Stimulated activated CD4-positive, alpha-beta T cell treated with anti-CD3 and anti-CD28 coated beads, Interleukin-15, amount 100 ng/mL, for 1 hour (primary cell): ENCODE data around the gene FLNB.

Source experiments
- DNase-seq, 2 donors: peaks; one replicate each; pipeline ENCODE4 v3.0.0-alpha.2; 2020; ENCODE audit warnings: low read depth in 1 of 2, low spot score in 1 of 2

The FLNB gene

GRCh38 chr3:58130591-58130990 lies 122.4 kb downstream of the FLNB start:
- no peak for DNase-seq

- no peak for DNase-seq
Observed at GRCh38 chr3:58131101-58131825, 123.0 kb downstream of the FLNB start.

- no peak for DNase-seq
Observed at GRCh38 chr3:58132850-58133249, 124.6 kb downstream of the FLNB start.

DNA sequence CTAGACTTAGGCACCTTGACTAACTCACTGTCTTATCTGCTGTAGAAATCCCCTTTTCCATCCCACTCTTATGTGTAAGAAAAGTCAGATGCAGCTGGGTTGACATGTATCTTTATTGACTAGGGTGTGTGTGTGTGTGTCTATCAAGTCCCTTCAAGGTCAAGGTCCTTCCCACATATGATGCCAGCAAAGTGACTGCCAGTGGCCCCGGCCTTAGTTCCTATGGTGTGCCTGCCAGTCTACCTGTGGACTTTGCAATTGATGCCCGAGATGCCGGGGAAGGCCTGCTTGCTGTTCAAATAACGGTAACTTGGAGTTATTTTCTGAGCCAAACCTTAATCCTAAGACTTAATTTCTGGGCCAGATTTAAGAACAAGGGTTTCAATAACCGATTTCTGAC lies 126.2 kb downstream of the FLNB start:
- no peak for DNase-seq

DNA sequence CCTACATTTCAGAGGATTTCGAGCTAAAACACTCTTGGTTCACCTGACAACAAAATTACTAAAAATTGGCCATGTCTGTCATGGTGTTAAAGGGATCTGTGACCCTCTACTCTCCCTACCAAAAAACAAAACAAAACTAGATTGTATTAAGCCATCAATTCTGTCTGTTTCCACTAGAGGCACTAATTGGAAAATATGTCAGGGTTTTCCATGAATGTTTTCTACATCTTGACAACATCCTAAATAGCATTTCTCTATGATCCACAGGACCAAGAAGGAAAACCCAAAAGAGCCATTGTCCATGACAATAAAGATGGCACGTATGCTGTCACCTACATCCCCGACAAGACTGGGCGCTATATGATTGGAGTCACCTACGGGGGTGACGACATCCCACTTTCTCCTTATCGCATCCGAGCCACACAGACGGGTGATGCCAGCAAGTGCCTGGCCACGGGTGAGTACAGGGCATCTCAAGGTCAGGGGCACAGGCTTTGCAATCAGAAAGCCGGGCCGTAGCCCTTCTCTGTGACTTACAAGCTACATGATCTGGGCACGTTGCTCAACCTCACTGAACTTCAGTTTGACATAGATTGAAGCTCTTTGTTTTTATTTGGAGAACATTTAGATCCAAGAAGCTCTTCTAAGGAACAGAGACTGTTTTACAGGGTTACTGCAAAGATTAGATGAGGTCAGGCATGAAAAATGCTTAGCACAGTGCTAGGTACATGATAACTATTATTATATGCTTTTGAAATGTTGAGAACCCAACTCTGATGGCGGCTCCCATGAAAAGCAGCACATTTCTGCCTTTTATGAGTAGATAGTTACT lies 127.7 kb downstream of the FLNB start:
- DNase-seq = no peak

DNA sequence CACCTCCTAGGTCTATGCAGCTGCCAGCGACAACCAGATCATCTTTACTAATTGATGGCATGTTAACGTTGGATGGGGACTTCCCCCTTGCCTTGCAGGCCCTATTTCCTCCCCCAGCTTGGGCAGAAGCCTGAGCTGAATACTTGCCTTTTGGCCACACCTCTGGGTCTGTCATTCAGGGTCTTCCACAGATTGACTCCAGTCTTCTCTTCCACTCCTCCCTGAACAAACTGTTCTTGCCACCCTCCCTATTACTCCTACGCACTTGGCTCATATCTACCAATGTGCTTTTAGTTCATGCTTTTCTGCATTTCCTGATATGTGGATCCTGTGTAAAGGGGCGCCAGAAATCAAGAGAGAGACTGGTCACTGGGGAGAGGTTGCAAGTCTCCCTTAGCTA lies 129.1 kb downstream of the FLNB start:
- no peak for DNase-seq

DNA sequence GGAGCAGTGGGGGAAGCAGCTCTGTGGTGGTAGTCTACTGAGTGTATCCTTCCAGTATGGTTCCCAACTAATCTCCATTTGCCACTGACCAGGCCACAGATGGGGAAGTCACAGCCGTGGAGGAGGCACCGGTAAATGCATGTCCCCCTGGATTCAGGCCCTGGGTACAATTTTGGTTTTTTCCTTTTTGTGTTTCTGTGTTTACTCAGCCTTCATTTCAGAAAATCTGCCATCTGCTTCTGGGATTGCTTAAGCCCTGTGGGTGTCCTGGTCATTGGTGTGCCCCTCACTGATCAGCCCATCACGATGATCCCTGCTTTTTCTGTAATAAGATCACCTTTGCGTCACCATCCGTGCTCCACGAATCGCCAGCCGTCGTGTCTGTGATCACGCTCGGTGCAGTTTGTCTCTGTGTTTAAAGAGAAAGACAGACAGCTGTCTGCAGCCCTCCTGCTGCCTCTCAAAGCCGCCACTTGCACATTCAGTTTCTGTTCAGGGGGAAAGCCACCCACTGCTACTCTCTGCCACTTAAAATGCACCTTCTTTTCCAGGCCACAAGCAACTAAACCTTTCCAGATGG lies 133.6 kb downstream of the FLNB start:
- DNase-seq = no peak

DNA sequence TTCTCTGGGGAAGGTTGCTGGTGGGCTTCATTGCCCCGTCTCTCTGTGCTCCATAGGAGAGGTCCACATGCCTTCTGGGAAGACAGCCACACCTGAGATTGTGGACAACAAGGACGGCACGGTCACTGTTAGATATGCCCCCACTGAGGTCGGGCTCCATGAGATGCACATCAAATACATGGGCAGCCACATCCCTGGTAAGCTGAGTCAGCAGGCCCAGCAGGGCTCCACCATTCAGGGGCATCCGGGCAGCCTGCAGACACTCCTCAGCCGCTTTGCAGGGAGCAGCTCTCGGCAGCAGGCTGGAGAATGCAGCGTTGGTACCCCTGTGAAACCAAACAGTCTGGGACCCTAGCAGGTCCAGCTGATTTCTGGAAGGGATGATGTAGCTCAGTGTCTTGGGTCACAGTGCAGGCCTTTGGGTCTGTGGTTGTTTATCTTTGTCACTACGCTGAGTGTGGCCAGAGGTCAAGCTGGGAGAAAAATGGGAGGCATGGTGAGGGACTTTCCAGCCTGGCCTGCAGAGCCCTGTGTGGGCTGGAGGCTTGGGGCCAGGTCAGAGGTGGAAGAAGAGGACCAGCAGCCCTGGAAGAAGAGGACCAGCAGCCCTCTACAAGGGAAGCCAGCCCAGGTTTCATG lies 135.3 kb downstream of the FLNB start:
- DNase-seq = no peak

GRCh38 chr3:58144478-58145325 lies 136.5 kb downstream of the FLNB start:
- no peak for DNase-seq

DNA sequence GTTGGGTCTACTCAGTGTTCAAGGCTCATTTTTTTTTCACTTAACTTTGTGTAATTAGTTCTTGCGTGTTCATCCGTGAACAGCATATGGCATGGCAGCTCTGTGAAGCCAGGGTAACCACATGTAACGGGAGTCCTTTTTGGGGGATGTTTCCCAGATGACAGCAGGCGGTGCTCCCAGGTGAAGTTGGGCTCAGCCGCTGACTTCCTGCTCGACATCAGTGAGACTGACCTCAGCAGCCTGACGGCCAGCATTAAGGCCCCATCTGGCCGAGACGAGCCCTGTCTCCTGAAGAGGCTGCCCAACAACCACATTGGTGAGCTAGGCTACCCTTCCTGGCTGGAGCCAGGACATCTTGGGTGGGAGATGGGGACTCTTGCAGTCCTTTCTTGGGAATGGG lies 139.8 kb downstream of the FLNB start:
- no peak for DNase-seq

- no peak for DNase-seq
Observed at GRCh38 chr3:58150130-58150809, 142.0 kb downstream of the FLNB start.

- no peak for DNase-seq
Observed at GRCh38 chr3:58150810-58151199, 142.6 kb downstream of the FLNB start.

GRCh38 chr3:58151637-58152036 lies 143.4 kb downstream of the FLNB start:
- DNase-seq = no peak

GRCh38 chr3:58152225-58153015 lies 144.2 kb downstream of the FLNB start:
- no peak for DNase-seq

DNA sequence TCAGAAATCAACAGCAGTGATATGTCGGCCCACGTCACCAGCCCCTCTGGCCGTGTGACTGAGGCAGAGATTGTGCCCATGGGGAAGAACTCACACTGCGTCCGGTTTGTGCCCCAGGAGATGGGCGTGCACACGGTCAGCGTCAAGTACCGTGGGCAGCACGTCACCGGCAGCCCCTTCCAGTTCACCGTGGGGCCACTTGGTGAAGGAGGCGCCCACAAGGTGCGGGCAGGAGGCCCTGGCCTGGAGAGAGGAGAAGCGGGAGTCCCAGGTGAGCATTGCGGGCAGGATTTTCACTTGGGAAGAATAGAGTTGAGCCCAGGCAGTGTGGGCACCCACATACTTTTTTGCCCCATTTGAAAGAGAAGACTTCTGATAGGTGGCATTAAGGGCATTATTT lies 145.1 kb downstream of the FLNB start:
- no peak for DNase-seq

DNA sequence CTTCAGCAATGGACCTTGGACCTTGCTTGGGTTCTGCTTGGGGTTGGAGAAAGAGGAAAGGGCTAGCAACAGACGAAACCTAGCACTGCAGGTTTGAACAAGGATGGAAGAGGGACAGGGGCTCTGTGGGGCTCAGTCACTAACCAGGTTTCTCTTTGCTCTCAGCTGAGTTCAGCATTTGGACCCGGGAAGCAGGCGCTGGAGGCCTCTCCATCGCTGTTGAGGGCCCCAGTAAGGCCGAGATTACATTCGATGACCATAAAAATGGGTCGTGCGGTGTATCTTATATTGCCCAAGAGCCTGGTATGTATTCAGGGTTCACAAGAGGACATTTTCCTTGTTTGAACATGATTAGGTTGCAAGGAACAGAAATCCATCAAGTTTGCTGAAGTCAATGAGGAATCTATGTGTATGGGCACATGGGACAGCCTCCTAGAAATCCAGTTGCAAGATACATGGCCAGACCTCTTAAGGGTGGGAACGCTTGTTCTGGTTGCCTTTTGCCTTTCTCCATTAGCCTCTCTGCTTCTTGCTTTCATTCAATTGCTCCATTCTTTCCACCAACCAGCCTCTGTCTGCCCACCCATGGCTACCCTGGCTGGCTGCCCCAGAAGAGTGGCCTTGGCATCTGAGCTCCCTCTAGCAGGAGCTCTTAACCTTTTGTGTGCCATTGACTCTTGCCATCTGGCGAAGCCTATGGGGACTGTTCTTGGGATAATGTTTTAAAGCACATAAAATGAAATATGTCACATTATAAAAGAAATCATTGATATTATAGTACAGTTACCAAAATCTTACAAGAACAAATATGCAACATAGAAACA lies 146.6 kb downstream of the FLNB start:
- no peak for DNase-seq

- DNase-seq = no peak
Observed at GRCh38 chr3:58155838-58156237, 147.6 kb downstream of the FLNB start.

DNA sequence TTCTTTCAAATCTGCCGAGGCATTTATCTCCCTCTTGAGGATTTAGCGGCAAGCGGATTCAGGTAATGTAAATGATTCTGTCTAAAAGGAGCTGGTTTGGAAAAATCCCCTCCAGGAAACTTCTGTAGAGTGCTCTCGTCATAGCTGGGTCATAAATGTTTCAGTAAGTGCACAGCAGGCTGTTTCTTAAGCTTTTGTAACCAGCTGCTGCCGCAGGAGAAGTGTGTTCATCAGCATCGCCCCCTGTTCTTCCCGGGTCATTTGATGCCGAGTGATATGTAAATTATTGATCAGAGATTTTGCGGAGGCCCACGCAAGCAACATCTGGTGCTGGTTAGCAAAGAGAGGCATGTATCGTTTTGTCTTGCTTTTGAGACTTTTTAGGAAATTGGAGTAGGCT lies 149.5 kb downstream of the FLNB start:
- no peak for DNase-seq
